Naive thymus-derived CD4-positive, alpha-beta T cell (primary cell): Measurements from ENCODE around the gene IER5. TPM values are rescaled to one million over a fixed set of nuclear protein-coding genes. Genes with fewer than 3 reads are reported as not detected.

Source experiments
- ATAC-seq: fragments of 150-1000 bp; cut with Tn5 transposase; 2 replicates; pipeline ENCODE4 v1.10.0; 2021; ENCODE audit warnings: mild to moderate bottlenecking, moderate library complexity
- CTCF ChIA-PET: fragments of 350-600 bp; sonication (Branson Sonifier 250); formaldehyde crosslinking; loops from one replicate; lab custom pipeline; 2021; ENCODE audit warnings: antibody characterized with exemption; lab: Charles Lee
- POLR2A ChIA-PET: fragments of 350-600 bp; sonication (Branson Sonifier 250); formaldehyde crosslinking; loops from one replicate; lab custom pipeline; 2021; ENCODE audit warnings: antibody characterized with exemption, inconsistent platforms; lab: Charles Lee
- DNase-seq, 9 donors: peaks; one replicate each; pipeline versions ENCODE4 v3.0.0 to v3.0.0-alpha.2; 2020 to 2022; ENCODE audit warnings: mixed read lengths in 1 of 9
- H3K27ac ChIP-seq: one replicate; pipeline ENCODE4 v1.7.0; 2013; ENCODE audit warnings: mild to moderate bottlenecking, low read depth, low read length, moderate library complexity
- H3K27me3 ChIP-seq, 2 donors: one replicate each; pipeline ENCODE4 v1.7.0; 2013; ENCODE audit warnings: low read length in 2 of 2, mild to moderate bottlenecking in 2 of 2, moderate library complexity in 2 of 2; ENCODE audit not compliant: control insufficient read depth in 2 of 2, insufficient read depth in 2 of 2
- H3K36me3 ChIP-seq, 3 experiments: 1 replicate in 2 of 3; 2 replicates in 1 of 3; pipeline ENCODE4 v1.7.0; 2013; ENCODE audit warnings: low read length in 3 of 3, mild to moderate bottlenecking in 3 of 3, moderate library complexity in 1 of 3; ENCODE audit not compliant: insufficient read depth in 3 of 3, control insufficient read depth in 2 of 3
- H3K4me1 ChIP-seq, 2 donors: one replicate each; pipeline ENCODE4 v1.7.0; 2013; ENCODE audit warnings: low read length in 2 of 2, mild to moderate bottlenecking in 2 of 2, moderate library complexity in 1 of 2; ENCODE audit not compliant: control insufficient read depth in 2 of 2, insufficient read depth in 2 of 2
- H3K4me3 ChIP-seq: 2 replicates; pipeline ENCODE4 v1.7.0; 2013; ENCODE audit warnings: mild to moderate bottlenecking, low read length
- H3K9me3 ChIP-seq, 3 experiments: 1 replicate in 2 of 3; 2 replicates in 1 of 3; pipeline ENCODE4 v1.7.0; 2013; ENCODE audit warnings: low read length in 3 of 3; ENCODE audit not compliant: control insufficient read depth in 2 of 3
- H3K27ac Mint-ChIP-seq, 9 donors: one replicate each; pipeline ENCODE4 v1.8.0; 2020 to 2022; ENCODE audit warnings: mixed read lengths in 9 of 9, mild to moderate bottlenecking in 8 of 9, moderate library complexity in 5 of 9, inconsistent platforms in 2 of 9
- H3K27me3 Mint-ChIP-seq, 5 donors: one replicate each; pipeline ENCODE4 v1.8.0; 2021 to 2022; ENCODE audit warnings: mixed read lengths in 5 of 5, mild to moderate bottlenecking in 1 of 5
- H3K36me3 Mint-ChIP-seq, 5 donors: one replicate each; pipeline ENCODE4 v1.8.0; 2020 to 2022; ENCODE audit warnings: mixed read lengths in 5 of 5, mild to moderate bottlenecking in 3 of 5, inconsistent platforms in 1 of 5
- H3K4me1 Mint-ChIP-seq, 7 donors: one replicate each; pipeline ENCODE4 v1.8.0; 2020 to 2022; ENCODE audit warnings: mixed read lengths in 7 of 7, mild to moderate bottlenecking in 3 of 7, inconsistent platforms in 1 of 7
- H3K4me3 Mint-ChIP-seq, 10 donors: one replicate each; pipeline ENCODE4 v1.8.0; 2020 to 2022; ENCODE audit warnings: mild to moderate bottlenecking in 10 of 10, mixed read lengths in 10 of 10, moderate library complexity in 6 of 10, inconsistent platforms in 2 of 10
- H3K9me3 Mint-ChIP-seq, 11 donors: one replicate each; pipeline ENCODE4 v1.8.0; 2020 to 2022; ENCODE audit warnings: mixed read lengths in 11 of 11, mild to moderate bottlenecking in 4 of 11, inconsistent platforms in 1 of 11, moderate library complexity in 1 of 11
- intact Hi-C, 2 donors: fragments of 100-400 bp; cut with micrococcal nuclease; formaldehyde crosslinking; loops; one replicate each; pipeline ENCODE4 v1.15.1; 2023
- polyA plus RNA-seq, 2 donors: library from polyadenylated mRNA; unstranded; fragments of 300-500 nt; fragmentation: Illumina TruSeq; gene quantifications; one replicate each; pipeline ENCODE4 v1.2.3, GENCODE V29; 2021
- total RNA-seq, 6 experiments: library from RNA in 5 of 6; stranded (reverse) in 5 of 6; gene quantifications; 1 replicate in 5 of 6; 2 replicates in 1 of 6; pipeline ENCODE4 v1.2.3 and lab custom pipeline; 2021 to 2026

Gene IER5
- total and polyA plus RNA-seq, 7 experiments from 2014 or later, result 2.1 to 86.9 (median 13.3) TPM

DNA sequence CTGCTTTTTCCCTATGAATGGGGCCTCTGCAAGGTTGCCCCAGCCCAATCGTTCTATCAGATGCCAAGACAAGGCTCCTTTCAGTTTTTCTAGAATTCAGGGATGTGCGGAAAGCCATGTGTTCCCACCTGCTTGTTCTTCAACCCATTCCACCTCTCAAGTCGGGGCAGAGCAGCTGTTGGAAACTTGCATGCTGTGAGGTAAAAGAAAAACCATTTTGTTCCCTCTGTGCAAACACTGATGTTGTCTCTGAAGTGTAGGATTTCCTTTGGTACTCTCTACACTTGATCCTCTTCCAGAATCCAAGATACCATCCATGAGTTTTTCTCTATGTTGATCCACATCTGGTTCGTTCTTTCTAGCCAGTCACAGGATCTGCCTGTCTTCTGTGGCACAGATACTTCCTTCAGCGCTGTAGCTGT, 7.3 kb downstream of the IER5 start:
- Mint-ChIP-seq H3K9me3 (peaks cover 0 to 2% (median 0%) of the 10 kb centered on the region in 11 donors), H3K27ac (no peak overlapping the region), H3K4me3 (no peak overlapping the region), H3K27me3 (peaks cover 0 to 1% (median 0%) of the 10 kb centered on the region in 5 donors), H3K4me1 (peaks cover 44 to 75% (median 52%) of the 10 kb centered on the region in 7 donors), H3K36me3 (peaks cover 0 to 29% (median 3%) of the 10 kb centered on the region in 5 donors)
- H3K27me3 ChIP-seq, result no peaks in the 10 kb centered on the region
- no peaks in the 10 kb centered on the region for H3K36me3 ChIP-seq
- ATAC-seq (no peak), DNase-seq (no peak)
- CTCF ChIA-PET, result no interaction called here
- intact Hi-C loops, result no loop called here
- peaks cover 21 to 28% of the 10 kb centered on the region in 2 donors for H3K4me1 ChIP-seq
- POLR2A ChIA-PET, result interaction anchor here (1.6 to 12.8 kb wide), 3 partner anchors 7 to 11 kb away, joined by 3 to 264 read pairs (median 6); partner anchors contain the start of gene IER5
- no peak overlapping the region for H3K4me3 ChIP-seq
- no peaks in the 10 kb centered on the region for H3K9me3 ChIP-seq
- no peak overlapping the region for H3K27ac ChIP-seq

DNA sequence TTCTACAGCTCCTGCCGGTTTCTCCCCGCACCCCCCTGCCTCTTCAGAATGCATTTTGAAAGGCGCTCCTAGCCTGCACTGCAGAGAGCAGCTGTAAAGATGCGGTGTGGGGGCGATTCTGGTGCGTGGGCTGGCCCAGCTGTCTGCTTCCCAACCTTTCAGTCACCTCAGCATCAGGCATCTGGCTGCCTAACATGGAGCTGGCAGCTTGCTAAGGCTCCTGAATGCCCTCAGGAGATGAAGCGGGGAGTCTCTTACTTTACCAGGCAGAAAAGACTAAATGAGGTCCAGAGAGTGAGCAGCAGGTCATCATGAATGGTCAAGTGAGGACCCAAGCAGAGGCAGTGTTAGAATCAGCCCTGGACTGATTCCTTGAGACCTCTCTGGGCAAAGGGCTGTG, 8.7 kb downstream of the IER5 start:
- H3K36me3 ChIP-seq, result no peaks in the 10 kb centered on the region
- no peak overlapping the region for H3K27ac Mint-ChIP-seq
- DNase-seq, result no peak
- peaks cover 0 to 24% (median 3%) of the 10 kb centered on the region in 5 donors for H3K36me3 Mint-ChIP-seq
- ATAC-seq, result no peak
- no peak overlapping the region for H3K27ac ChIP-seq
- no peaks in the 10 kb centered on the region for H3K27me3 ChIP-seq
- intact Hi-C loops, result no loop called here
- peaks cover 0 to 2% (median 0%) of the 10 kb centered on the region in 11 donors for H3K9me3 Mint-ChIP-seq
- H3K27me3 Mint-ChIP-seq, result peaks cover 0 to 1% (median 0%) of the 10 kb centered on the region in 5 donors
- ChIA-PET POLR2A (interaction anchor here (1.4 to 12.8 kb wide), 4 partner anchors 8 to 63 kb away, joined by 3 to 264 read pairs (median 5); partner anchors contain the start of genes IER5 and MR1), CTCF (interaction anchor here (1.2 to 1.4 kb wide), 2 partner anchors 12 to 47 kb away, joined by 3 read pairs; no protein-coding TSS in a partner anchor)
- H3K4me1 Mint-ChIP-seq, result peaks cover 30 to 77% (median 48%) of the 10 kb centered on the region in 7 donors
- H3K9me3 ChIP-seq, result no peaks in the 10 kb centered on the region
- H3K4me3 ChIP-seq, result no peak overlapping the region
- H3K4me3 Mint-ChIP-seq, result no peak overlapping the region
- H3K4me1 ChIP-seq, result peaks cover 11 to 14% of the 10 kb centered on the region in 2 donors

DNA sequence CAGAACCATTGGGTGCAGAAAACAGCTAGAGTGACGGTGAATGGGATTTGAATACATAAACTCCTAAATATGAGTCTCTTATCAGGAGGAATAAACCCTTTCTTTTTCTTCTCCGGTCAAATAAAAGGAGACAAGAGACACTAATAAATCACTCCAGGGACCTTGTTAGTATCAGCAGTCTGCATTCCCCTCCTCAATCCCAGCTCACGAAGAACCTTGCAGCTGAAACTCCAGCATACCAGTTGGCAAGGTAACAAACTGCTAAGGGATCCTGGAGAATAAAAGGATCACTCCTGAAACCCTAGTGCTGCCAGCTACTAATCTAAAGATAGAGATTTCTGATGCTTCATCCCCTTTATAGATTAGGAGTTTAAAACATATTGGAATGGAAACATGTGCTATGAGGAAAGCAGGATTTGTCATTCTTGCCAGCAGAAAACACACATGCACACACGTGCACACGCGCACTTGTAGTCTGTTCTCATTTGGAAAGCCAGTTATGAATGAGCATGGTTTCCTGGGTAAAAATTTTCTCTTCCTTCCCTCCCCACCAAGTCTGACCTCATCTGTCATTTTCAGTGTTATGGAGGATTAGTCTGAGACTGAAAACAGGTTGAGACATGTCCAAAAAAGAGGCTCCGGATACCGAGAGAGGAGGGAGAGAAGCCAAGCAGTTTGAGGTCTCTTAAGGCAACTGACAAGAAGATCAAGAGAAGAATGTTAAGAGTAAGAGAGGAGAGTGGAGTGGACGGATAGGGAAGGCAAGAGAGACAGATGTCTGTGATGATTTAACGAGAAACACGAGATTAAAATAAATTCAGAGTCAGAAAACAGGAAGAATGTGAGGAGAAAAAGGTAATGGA, 10.9 kb downstream of the IER5 start:
- ATAC-seq (peak; percentile 4), DNase-seq (no peak)
- ChIA-PET POLR2A (interaction anchor here (12.8 kb wide), 1 partner anchor 11 kb away, joined by 264 read pairs; the partner anchor contains the start of gene IER5), CTCF (interaction anchor here (0.7 to 1.2 kb wide), 3 partner anchors 9 to 68 kb away, joined by 3 read pairs; no protein-coding TSS in a partner anchor)
- H3K36me3 Mint-ChIP-seq, result peaks cover 0 to 14% (median 2%) of the 10 kb centered on the region in 5 donors
- H3K9me3 ChIP-seq, result no peaks in the 10 kb centered on the region
- no peak overlapping the region for H3K27ac ChIP-seq
- H3K36me3 ChIP-seq, result no peaks in the 10 kb centered on the region
- no peaks in the 10 kb centered on the region for H3K27me3 ChIP-seq
- H3K4me1 Mint-ChIP-seq, result peaks cover 28 to 82% (median 58%) of the 10 kb centered on the region in 7 donors
- peaks cover 17 to 21% of the 10 kb centered on the region in 2 donors for H3K4me1 ChIP-seq
- intact Hi-C loops, result loop anchor here (1.0 to 10.0 kb wide), 4 partner anchors 9 to 1505 kb away; partner anchors contain the start of genes CEP350 (in 1 of the 2), QSOX1 (in 1 of the 2) and RGS16 (in 1 of the 2)
- H3K27me3 Mint-ChIP-seq, result peaks cover 0 to 1% (median 0%) of the 10 kb centered on the region in 5 donors
- H3K4me3 Mint-ChIP-seq, result peak overlapping the region in 7 of 10 donors; percentile 14 to 67 (median 23)
- peaks cover 0 to 2% (median 0%) of the 10 kb centered on the region in 11 donors for H3K9me3 Mint-ChIP-seq
- H3K27ac Mint-ChIP-seq, result peak overlapping the region; percentile 6 to 93 (median 23)
- H3K4me3 ChIP-seq, result no peak overlapping the region

DNA sequence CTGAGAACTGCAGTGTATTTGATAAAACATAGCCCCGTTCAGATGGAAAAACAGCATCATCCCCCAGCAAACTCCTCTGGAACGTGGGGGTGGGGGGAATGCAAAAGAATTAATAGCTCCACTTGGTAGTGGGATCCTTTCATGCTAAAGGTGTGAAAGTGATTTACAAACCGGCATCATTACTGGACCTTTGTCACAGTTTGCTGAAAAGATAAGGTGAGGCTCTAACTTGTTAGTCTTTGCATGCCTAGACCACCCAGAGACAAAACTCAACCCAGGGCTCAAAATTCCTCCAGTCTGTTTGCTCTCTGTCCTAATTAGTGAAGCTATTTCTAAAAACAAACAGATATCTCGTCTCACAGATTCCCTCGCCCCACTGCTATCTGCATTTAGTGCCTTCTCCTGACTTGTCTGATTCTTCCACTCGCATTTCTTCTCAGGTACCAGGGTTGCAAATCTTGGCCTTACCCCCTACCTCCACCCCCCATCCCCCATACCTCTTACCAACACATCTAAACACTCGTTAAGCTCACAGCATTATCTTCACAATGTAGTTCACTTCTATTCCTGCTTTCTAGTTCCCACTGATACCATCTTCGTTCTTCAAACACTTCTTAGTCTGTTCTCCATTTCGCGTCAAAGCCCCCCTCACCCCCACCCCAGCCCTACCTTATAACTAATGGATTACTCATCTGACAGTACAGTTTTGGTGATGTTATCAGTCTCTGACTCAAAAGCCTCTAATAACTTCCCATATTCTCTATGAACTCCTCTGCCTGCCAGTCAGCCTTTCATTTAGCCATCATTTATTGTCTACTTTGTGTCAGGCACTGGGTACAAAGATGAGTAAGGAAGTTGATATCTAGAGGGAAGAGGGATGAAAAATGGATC, 11.8 kb downstream of the IER5 start:
- ATAC-seq (no peak), DNase-seq (no peak)
- Histone ChIP-seq H3K27me3 (no peaks in the 10 kb centered on the region), H3K36me3 (no peaks in the 10 kb centered on the region), H3K4me3 (no peak overlapping the region), H3K27ac (no peak overlapping the region), H3K4me1 (peaks cover 19 to 23% of the 10 kb centered on the region in 2 donors), H3K9me3 (no peaks in the 10 kb centered on the region)
- Mint-ChIP-seq H3K4me1 (peaks cover 31 to 80% (median 61%) of the 10 kb centered on the region in 7 donors), H3K36me3 (peaks cover 0 to 10% (median 0%) of the 10 kb centered on the region in 5 donors), H3K27ac (peak overlapping the region; percentile 5 to 93 (median 46)), H3K9me3 (peaks cover 0 to 2% (median 0%) of the 10 kb centered on the region in 11 donors), H3K4me3 (peak overlapping the region in 4 of 10 donors; percentile 14 to 67 (median 18)), H3K27me3 (peaks cover 0 to 3% (median 0%) of the 10 kb centered on the region in 5 donors)
- POLR2A ChIA-PET, result interaction anchor here (12.8 kb wide), 1 partner anchor 12 kb away, joined by 264 read pairs; the partner anchor contains the start of gene IER5
- intact Hi-C loops, result loop anchor here in 1 of 2 donors (5.0 to 10.0 kb wide), 3 partner anchors 948 to 1505 kb away; partner anchors contain the start of genes CEP350, QSOX1 and RGS16
- CTCF ChIA-PET, result no interaction called here

DNA sequence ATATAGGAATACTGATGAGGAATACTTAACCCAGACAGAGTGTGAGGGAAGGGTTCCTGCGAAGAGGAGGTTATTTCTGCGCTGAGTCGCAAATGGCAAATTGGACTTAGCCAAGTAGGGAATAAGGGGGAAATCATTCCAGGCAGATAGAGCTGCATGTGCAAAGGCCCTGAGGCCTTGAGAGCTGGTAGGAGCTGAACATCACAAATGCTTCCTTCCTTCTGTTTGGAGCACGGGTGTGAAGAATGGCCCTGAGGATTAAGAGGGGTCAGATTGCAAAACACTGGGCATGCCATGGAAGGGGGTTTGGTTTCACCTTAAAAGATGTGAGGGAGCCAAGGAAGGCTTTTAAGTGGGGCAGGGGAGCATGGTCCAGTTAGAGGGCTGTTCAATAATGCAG, 12.4 kb downstream of the IER5 start:
- POLR2A ChIA-PET, result interaction anchor here (12.8 kb wide), 1 partner anchor 13 kb away, joined by 264 read pairs; the partner anchor contains the start of gene IER5
- Mint-ChIP-seq H3K4me1 (peaks cover 35 to 81% (median 64%) of the 10 kb centered on the region in 7 donors), H3K27me3 (peaks cover 0 to 6% (median 0%) of the 10 kb centered on the region in 5 donors), H3K4me3 (peak overlapping the region in 1 of 10 donors; percentile 56), H3K36me3 (peaks cover 0 to 9% (median 0%) of the 10 kb centered on the region in 5 donors), H3K9me3 (peaks cover 0 to 3% (median 0%) of the 10 kb centered on the region in 11 donors), H3K27ac (peak overlapping the region in 2 of 9 donors; percentile 5 to 13)
- CTCF ChIA-PET, result no interaction called here
- no peaks in the 10 kb centered on the region for H3K36me3 ChIP-seq
- H3K27me3 ChIP-seq, result no peaks in the 10 kb centered on the region
- no peak for ATAC-seq
- DNase-seq, result no peak
- H3K27ac ChIP-seq, result no peak overlapping the region
- H3K4me1 ChIP-seq, result peaks cover 22 to 27% of the 10 kb centered on the region in 2 donors
- intact Hi-C loops, result loop anchor here in 1 of 2 donors (5.0 to 10.0 kb wide), 3 partner anchors 949 to 1504 kb away; partner anchors contain the start of genes CEP350, QSOX1 and RGS16
- no peak overlapping the region for H3K4me3 ChIP-seq
- no peaks in the 10 kb centered on the region for H3K9me3 ChIP-seq
